Measurements from ENCODE around the gene PCSK6.

DNA sequence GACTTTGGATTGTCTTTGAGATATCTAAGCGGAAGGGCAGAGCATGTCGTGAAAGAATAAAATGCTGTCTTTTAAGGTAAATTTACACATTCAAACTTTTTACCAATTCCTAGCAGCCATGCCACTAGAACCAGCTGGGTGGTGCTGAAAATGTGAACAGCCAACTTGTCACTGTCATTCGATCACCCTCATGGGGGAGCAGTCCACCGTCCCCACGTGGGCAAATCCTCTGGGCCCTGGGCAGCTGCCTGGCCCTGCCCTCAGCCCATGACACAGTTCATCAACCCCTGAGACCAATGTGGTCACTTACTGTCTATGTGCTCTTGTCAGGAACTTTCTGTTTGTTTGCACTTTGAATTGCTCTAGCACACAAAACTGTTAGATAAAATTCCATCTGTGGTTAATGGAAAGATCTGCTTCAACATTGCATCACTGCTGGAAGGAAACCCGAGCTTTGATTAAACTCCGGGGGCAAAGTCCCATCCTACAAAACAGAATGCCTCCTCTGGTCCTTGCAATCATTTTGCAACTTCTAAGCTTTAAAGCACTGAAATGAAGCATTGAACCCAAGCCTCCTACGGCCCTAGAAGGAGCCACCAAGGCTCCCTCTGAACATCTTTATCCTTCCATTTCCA, 50.1 kb downstream of the PCSK6 start:
- TF ChIP-seq, protein P1, sequence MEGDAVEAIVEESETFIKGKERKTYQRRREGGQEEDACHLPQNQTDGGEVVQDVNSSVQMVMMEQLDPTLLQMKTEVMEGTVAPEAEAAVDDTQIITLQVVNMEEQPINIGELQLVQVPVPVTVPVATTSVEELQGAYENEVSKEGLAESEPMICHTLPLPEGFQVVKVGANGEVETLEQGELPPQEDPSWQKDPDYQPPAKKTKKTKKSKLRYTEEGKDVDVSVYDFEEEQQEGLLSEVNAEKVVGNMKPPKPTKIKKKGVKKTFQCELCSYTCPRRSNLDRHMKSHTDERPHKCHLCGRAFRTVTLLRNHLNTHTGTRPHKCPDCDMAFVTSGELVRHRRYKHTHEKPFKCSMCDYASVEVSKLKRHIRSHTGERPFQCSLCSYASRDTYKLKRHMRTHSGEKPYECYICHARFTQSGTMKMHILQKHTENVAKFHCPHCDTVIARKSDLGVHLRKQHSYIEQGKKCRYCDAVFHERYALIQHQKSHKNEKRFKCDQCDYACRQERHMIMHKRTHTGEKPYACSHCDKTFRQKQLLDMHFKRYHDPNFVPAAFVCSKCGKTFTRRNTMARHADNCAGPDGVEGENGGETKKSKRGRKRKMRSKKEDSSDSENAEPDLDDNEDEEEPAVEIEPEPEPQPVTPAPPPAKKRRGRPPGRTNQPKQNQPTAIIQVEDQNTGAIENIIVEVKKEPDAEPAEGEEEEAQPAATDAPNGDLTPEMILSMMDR (conservative IDR thresholded peaks at IDR 0.05; ENCODE audit: low read depth, low read length): no peak
- TF ChIP-seq EZH2 (IDR thresholded peaks at IDR 0.05; ENCODE audit: low read length, unreplicated experiment): no peak

Data from PC-3 (cell line).